ENCODE data around the gene COL26A1. TPM values are rescaled to one million over a fixed set of nuclear protein-coding genes. Genes with fewer than 3 reads are reported as not detected.
A peak's percentile ranks its signal among the peaks of the same experiment; 100 is the strongest.
"Not testable (repeated sequence)": the region's sequence is repeated elsewhere in the genome, so short reads cannot be mapped to it uniquely, and the experiment has no call there.

Gene COL26A1
- total RNA-seq, 1 experiment from 2014 or later, result not detected

DNA sequence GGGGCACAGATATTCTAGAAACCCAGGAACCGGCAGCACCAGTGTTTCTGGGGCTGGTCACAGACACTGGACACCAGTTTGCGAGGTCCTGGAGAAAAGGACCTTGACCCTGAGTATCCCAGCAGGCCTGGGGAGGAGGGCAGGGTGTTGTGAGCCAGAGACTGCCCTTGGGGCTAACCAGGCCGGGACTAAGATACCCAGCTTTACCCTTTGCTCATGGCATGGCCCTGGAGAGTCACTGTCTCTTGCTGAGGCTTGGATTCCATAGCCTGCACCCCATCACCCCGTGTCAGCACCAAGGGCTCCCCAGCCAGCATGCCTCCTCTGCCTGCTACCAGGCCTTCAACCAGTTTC is 124.4 kb downstream of the COL26A1 start:
- H3K9me3 ChIP-seq (ENCODE audit: low read length), result no peaks in the 10 kb centered on the region
- no peak overlapping the region for H3K4me3 ChIP-seq (ENCODE audit: low read length)
- no peak overlapping the region for H3K9ac ChIP-seq (ENCODE audit: low read length)
- intact Hi-C loops (cut with micrococcal nuclease), result no loop called here
- no peaks in the 10 kb centered on the region for H3K27me3 ChIP-seq (ENCODE audit: low read length)
- no peaks in the 10 kb centered on the region for H4K20me1 ChIP-seq (ENCODE audit: low read length)
- H3K9me2 ChIP-seq (replicated peaks; ENCODE audit: low read length), result no peaks in the 10 kb centered on the region
- no TSS peak for BruUV-seq (replicated peaks)
- POLR2A ChIA-PET (ENCODE audit: unreplicated experiment), result no interaction called here
- no peak for DNase-seq
- ATAC-seq, result no peak
- no peak overlapping the region for H3K27ac ChIP-seq (ENCODE audit: low read length)
- TF ChIP-seq EZH2phosphoT487 (IDR thresholded peaks at IDR 0.05; ENCODE audit: borderline replicate concordance, low read length) (no peak), CTCF (conservative IDR thresholded peaks at IDR 0.05; ENCODE audit: low read depth, low read length) (no peak), EZH2 (IDR thresholded peaks at IDR 0.05; ENCODE audit: low read length, unreplicated experiment) (no peak)
- no peaks in the 10 kb centered on the region for H3K79me2 ChIP-seq (ENCODE audit: low read length)
- CTCF ChIA-PET, result no interaction called here
- H3K36me3 ChIP-seq (ENCODE audit: low read depth, low read length), result no peaks in the 10 kb centered on the region
- H3K4me1 ChIP-seq (ENCODE audit: insufficient read depth, low read length), result 0 out of 2 replicates have a peak, but pooled peaks cover 9% of the 10 kb centered on the region
- H3F3A ChIP-seq (ENCODE audit: low read length, unreplicated experiment), result no peaks in the 10 kb centered on the region
- no peak overlapping the region for H2AFZ ChIP-seq (ENCODE audit: low read length)
- no peak overlapping the region for H3K4me2 ChIP-seq (ENCODE audit: low read length)

DNA sequence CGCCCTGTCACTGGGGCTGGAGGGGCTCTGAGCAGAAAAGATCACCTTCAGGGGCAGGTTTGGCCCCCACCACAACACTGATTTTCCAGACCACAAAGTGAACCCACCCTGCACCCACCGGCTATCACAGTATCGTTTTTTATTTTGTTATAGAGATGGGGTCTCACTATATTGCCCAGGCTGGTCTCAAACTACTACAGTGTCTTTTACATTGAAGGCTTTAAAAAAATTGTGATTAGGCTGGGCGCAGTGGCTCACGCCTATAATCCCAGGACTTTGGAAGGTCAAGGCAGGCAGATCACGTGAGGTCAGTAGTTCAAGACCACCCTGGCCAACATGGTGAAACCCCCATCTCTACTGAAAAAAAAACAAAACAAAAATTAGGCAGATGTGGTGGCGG is 125.1 kb downstream of the COL26A1 start:
- 0 out of 2 replicates have a peak, but pooled peaks cover 9% of the 10 kb centered on the region for H3K4me1 ChIP-seq (ENCODE audit: insufficient read depth, low read length)
- H2AFZ ChIP-seq (ENCODE audit: low read length), result no peak overlapping the region
- H3K27ac ChIP-seq (ENCODE audit: low read length), result no peak overlapping the region
- H3K9me3 ChIP-seq (ENCODE audit: low read length), result no peaks in the 10 kb centered on the region
- no TSS peak for BruUV-seq (replicated peaks)
- ATAC-seq (no peak), DNase-seq (no peak)
- H4K20me1 ChIP-seq (ENCODE audit: low read length), result no peaks in the 10 kb centered on the region
- ChIA-PET POLR2A (ENCODE audit: unreplicated experiment) (no interaction called here), CTCF (no interaction called here)
- no peak overlapping the region for H3K9ac ChIP-seq (ENCODE audit: low read length)
- TF ChIP-seq CTCF (conservative IDR thresholded peaks at IDR 0.05; ENCODE audit: low read depth, low read length) (no peak), EZH2phosphoT487 (IDR thresholded peaks at IDR 0.05; ENCODE audit: borderline replicate concordance, low read length) (no peak), EZH2 (IDR thresholded peaks at IDR 0.05; ENCODE audit: low read length, unreplicated experiment) (no peak)
- H3K4me2 ChIP-seq (ENCODE audit: low read length), result no peak overlapping the region
- no peak overlapping the region for H3K4me3 ChIP-seq (ENCODE audit: low read length)
- no peaks in the 10 kb centered on the region for H3K36me3 ChIP-seq (ENCODE audit: low read depth, low read length)
- no peaks in the 10 kb centered on the region for H3K79me2 ChIP-seq (ENCODE audit: low read length)
- no peaks in the 10 kb centered on the region for H3K9me2 ChIP-seq (replicated peaks; ENCODE audit: low read length)
- no peaks in the 10 kb centered on the region for H3F3A ChIP-seq (ENCODE audit: low read length, unreplicated experiment)
- intact Hi-C loops (cut with micrococcal nuclease), result no loop called here
- H3K27me3 ChIP-seq (ENCODE audit: low read length), result no peaks in the 10 kb centered on the region

DNA sequence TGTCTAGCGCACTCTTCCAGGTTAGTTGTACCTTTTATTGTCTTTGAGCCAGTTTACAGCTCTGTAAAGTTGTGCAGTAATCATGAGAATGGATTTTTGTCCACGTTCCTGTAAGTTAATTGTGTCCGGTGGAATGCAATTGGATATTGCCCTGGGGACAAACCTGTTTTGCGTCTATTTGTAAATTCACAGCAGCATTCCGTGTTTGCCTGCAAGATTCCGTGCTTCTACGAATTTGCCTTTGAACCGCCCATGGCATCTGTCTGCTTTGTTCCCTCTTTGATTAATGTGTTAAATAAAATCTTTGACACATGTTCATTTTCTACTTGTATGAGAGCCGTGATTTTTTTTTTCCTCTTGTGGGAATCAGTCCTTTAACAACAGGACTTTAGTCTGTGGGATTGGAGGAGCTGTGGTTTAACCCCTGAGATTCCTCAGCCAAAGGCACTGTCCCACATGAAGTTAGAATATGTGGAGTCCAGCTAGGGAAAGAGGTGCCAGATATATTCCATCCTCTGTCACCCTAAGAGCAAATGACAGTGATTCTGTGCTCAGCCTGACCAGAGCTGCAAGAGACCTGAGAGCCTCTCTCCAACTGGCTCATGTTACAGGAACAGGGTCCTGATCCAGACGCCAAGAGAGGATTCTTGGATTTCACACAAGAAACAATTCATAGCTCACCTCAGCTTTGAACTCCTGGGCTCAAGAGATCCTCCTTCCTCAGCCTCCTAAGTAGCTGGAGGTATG is 126.3 kb downstream of the COL26A1 start:
- peak overlapping the region; percentile 5; the same call in 1 of the 2 replicates for H3K4me3 ChIP-seq (ENCODE audit: low read length)
- BruUV-seq (replicated peaks), result no TSS peak
- ChIA-PET CTCF (interaction anchor here (0.6 kb wide), 1 partner anchor 103 kb away, joined by 3 read pairs; no protein-coding TSS in a partner anchor), POLR2A (ENCODE audit: unreplicated experiment) (no interaction called here)
- ATAC-seq (peak; percentile 89), DNase-seq (peak; percentile 63)
- no peaks in the 10 kb centered on the region for H4K20me1 ChIP-seq (ENCODE audit: low read length)
- no peaks in the 10 kb centered on the region for H3K36me3 ChIP-seq (ENCODE audit: low read depth, low read length)
- intact Hi-C loops (cut with micrococcal nuclease), result no loop called here
- no peaks in the 10 kb centered on the region for H3K27me3 ChIP-seq (ENCODE audit: low read length)
- peak overlapping the region; percentile 57 for H3K4me2 ChIP-seq (ENCODE audit: low read length)
- no peaks in the 10 kb centered on the region for H3K9me3 ChIP-seq (ENCODE audit: low read length)
- H3K9ac ChIP-seq (ENCODE audit: low read length), result no peak overlapping the region
- H3F3A ChIP-seq (ENCODE audit: low read length, unreplicated experiment), result no peaks in the 10 kb centered on the region
- H3K4me1 ChIP-seq (ENCODE audit: insufficient read depth, low read length), result 0 out of 2 replicates have a peak, but pooled peaks cover 9% of the 10 kb centered on the region
- H3K27ac ChIP-seq (ENCODE audit: low read length), result no peak overlapping the region
- TF ChIP-seq CTCF (conservative IDR thresholded peaks at IDR 0.05; ENCODE audit: low read depth, low read length), result no peak
- TF ChIP-seq EZH2phosphoT487 (IDR thresholded peaks at IDR 0.05; ENCODE audit: borderline replicate concordance, low read length), result no peak
- TF ChIP-seq EZH2 (IDR thresholded peaks at IDR 0.05; ENCODE audit: low read length, unreplicated experiment), result no peak
- no peaks in the 10 kb centered on the region for H3K79me2 ChIP-seq (ENCODE audit: low read length)
- H3K9me2 ChIP-seq (replicated peaks; ENCODE audit: low read length), result no peaks in the 10 kb centered on the region
- peak overlapping the region; percentile 39; the same call in 1 of the 2 replicates for H2AFZ ChIP-seq (ENCODE audit: low read length)

- H4K20me1 ChIP-seq (ENCODE audit: low read length); H3K9me2 ChIP-seq (replicated peaks; ENCODE audit: low read length); H3K4me2 ChIP-seq (ENCODE audit: low read length); H3K27ac ChIP-seq (ENCODE audit: low read length); intact Hi-C loops (cut with micrococcal nuclease); POLR2A ChIA-PET (ENCODE audit: unreplicated experiment); BruUV-seq (replicated peaks); H3F3A ChIP-seq (ENCODE audit: low read length, unreplicated experiment); H3K79me2 ChIP-seq (ENCODE audit: low read length); ATAC-seq; H3K27me3 ChIP-seq (ENCODE audit: low read length); H3K9me3 ChIP-seq (ENCODE audit: low read length); DNase-seq; H3K9ac ChIP-seq (ENCODE audit: low read length); H3K4me1 ChIP-seq (ENCODE audit: insufficient read depth, low read length); H3K4me3 ChIP-seq (ENCODE audit: low read length); H3K36me3 ChIP-seq (ENCODE audit: low read depth, low read length); H2AFZ ChIP-seq (ENCODE audit: low read length): not testable (repeated sequence)
- CTCF ChIA-PET, result interaction anchor here (0.6 kb wide), 1 partner anchor 130 kb away, joined by 5 read pairs; no protein-coding TSS in a partner anchor
Measured at GRCh38 chr7:101490439-101490838, 127.8 kb downstream of the COL26A1 start.

All from PC-3 (cell line).